ENCODE results near the gene IFI44L. TPM values are rescaled to one million over a fixed set of nuclear protein-coding genes. Genes with fewer than 3 reads are reported as not detected.

The IFI44L gene
- total RNA-seq, 2 donors from 2014 or later = 21.0 to 25.2 TPM

DNA sequence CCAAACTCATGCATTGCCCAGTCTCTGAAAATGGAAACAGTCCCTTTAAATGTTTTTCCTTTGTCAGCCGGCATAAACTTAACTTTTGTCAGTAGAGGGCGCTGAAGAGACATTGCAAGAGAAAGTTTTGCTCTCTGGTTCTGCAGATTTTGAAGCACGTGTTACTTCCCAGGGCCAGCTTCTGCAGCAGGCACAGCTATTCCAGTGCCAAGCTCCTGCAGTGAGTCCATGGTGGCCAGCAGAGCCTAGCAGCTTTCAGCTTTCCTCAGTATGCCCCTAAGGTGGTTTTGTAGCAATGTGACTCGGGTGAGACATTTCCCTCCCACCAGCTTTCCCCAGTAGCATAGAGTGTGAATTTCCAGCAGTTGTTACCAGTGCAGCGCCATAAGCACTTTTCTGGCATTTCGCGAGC lies 2.6 kb upstream of the IFI44L start:
- ATAC-seq (peak; percentile 78), DNase-seq (peak in 2 of 3 donors; percentile 24 to 41)
- H3K27ac Mint-ChIP-seq = peak overlapping the region; percentile 95
- peaks cover 33% of the 10 kb centered on the region for H3K4me1 Mint-ChIP-seq
- H3K9me3 ChIP-seq (ENCODE audit: control insufficient read depth, low read length, poor library complexity, severe bottlenecking) = no peaks in the 10 kb centered on the region
- H3K36me3 Mint-ChIP-seq (ENCODE audit: low read depth) = no peaks in the 10 kb centered on the region
- H3K4me3 Mint-ChIP-seq = peak overlapping the region; percentile 9
- H3K27me3 Mint-ChIP-seq = no peaks in the 10 kb centered on the region

- H3K4me3 Mint-ChIP-seq = peak overlapping the region; percentile 91
- peaks cover 41% of the 10 kb centered on the region for H3K4me1 Mint-ChIP-seq
- H3K27ac Mint-ChIP-seq = peak overlapping the region; percentile 95
- no peaks in the 10 kb centered on the region for H3K36me3 Mint-ChIP-seq (ENCODE audit: low read depth)
- ATAC-seq = no peak
- H3K27me3 Mint-ChIP-seq = no peaks in the 10 kb centered on the region
- DNase-seq = no peak
- no peaks in the 10 kb centered on the region for H3K9me3 ChIP-seq (ENCODE audit: control insufficient read depth, low read length, poor library complexity, severe bottlenecking)
Measured at GRCh38 chr1:78619032-78619431, 1.2 kb upstream of the IFI44L start.

- DNase-seq (no peak), ATAC-seq (peak; percentile 14)
- Mint-ChIP-seq H3K27ac (peak overlapping the region; percentile 95), H3K4me1 (peaks cover 45% of the 10 kb centered on the region), H3K36me3 (ENCODE audit: low read depth) (no peaks in the 10 kb centered on the region), H3K4me3 (peak overlapping the region; percentile 91), H3K27me3 (no peaks in the 10 kb centered on the region)
- H3K9me3 ChIP-seq (ENCODE audit: control insufficient read depth, low read length, poor library complexity, severe bottlenecking) = no peaks in the 10 kb centered on the region
Measured at GRCh38 chr1:78619446-78619802, 824 bp upstream of the IFI44L start.

DNA sequence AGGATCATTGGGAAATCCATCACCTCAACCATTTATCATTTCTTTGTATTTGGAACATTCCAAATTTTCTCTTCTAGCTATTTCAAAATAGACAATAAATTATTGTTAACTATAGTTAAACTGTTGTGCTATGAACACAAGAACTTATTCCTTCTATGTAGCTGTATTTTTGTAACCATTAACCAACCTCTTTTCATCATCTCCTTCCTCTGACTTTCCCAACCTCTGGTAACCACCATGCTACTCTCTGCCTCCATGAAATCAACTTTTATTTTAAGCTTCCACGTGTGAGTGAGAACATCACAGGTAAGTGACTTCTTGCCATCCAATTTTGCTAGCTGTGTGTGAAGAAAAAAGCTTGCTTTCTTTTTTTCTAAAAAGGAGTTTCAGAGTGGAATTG lies 418 bp downstream of the IFI44L start:
- ATAC-seq = no peak
- H3K9me3 ChIP-seq (ENCODE audit: control insufficient read depth, low read length, poor library complexity, severe bottlenecking) = no peaks in the 10 kb centered on the region
- peak overlapping the region; percentile 91 for H3K4me3 Mint-ChIP-seq
- H3K4me1 Mint-ChIP-seq = peaks cover 54% of the 10 kb centered on the region
- no peak for DNase-seq
- peak overlapping the region; percentile 95 for H3K27ac Mint-ChIP-seq
- no peaks in the 10 kb centered on the region for H3K27me3 Mint-ChIP-seq
- H3K36me3 Mint-ChIP-seq (ENCODE audit: low read depth) = peaks cover 2% of the 10 kb centered on the region

DNA sequence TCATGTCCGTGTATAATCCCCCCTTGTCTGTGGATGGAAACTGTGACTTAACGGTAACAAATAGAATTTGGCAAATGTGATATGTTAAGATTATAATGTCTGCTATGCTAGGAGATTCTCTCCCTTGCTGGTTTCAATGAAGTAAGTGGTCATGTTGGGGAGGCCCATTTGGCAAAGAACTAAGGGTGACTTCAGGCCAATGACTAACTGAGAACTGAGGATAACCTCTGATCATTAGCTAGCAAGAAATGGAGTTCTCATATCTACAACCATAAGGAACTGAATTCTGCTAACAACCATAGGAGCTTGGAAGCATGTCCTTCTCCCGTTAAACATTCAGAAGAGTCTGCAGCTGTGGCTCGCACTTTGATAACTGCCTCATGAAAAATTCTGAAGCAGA lies 2.3 kb downstream of the IFI44L start:
- no peaks in the 10 kb centered on the region for H3K27me3 Mint-ChIP-seq
- H3K9me3 ChIP-seq (ENCODE audit: control insufficient read depth, low read length, poor library complexity, severe bottlenecking) = no peaks in the 10 kb centered on the region
- peak overlapping the region; percentile 85 for H3K4me3 Mint-ChIP-seq
- DNase-seq (no peak), ATAC-seq (no peak)
- H3K36me3 Mint-ChIP-seq (ENCODE audit: low read depth) = peaks cover 2% of the 10 kb centered on the region
- H3K27ac Mint-ChIP-seq = peak overlapping the region; percentile 95
- peaks cover 61% of the 10 kb centered on the region for H3K4me1 Mint-ChIP-seq

DNA sequence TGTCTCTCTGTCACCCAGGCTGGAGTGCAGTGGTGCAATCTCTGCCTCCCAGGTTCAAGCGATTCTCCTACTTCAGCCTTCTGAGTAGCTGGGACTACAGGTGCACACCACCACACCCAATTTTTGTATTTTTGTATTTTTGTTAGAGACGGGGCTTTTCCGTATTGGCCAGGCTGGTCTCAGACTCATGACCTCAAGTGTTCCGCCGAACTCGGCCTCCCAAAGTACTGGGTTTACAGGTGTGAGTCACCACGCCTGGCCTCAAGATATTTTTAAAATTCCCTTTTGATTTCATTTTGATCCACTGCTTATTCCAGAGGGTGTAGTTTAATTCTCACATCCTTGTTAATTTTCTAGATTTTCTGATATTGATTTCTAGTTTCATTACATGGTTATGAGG lies 3.8 kb downstream of the IFI44L start:
- no peaks in the 10 kb centered on the region for H3K9me3 ChIP-seq (ENCODE audit: control insufficient read depth, low read length, poor library complexity, severe bottlenecking)
- Mint-ChIP-seq H3K27ac (peak overlapping the region; percentile 95), H3K4me1 (peaks cover 57% of the 10 kb centered on the region), H3K36me3 (ENCODE audit: low read depth) (peaks cover 5% of the 10 kb centered on the region), H3K27me3 (no peaks in the 10 kb centered on the region), H3K4me3 (peak overlapping the region; percentile 79)
- DNase-seq (no peak), ATAC-seq (no peak)

DNA sequence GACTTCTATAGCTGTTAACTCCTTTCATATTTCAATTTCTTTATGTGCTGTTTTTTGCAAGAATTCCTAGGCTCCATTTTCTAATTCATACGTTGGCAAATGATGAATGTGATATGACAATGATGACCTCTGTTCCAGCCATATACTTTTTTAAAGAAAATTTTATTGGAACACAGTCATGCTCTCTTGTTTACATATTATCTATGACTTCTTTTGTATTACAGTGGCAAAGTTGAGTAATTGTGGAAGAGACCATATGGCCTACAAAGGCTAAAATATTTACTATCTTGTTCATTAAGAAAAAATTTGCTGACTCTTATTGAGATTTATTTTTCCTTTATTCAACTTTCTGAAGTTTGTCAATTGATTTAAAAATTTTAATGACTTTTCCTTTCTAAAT lies 7.1 kb downstream of the IFI44L start:
- DNase-seq (no peak), ATAC-seq (no peak)
- Mint-ChIP-seq H3K4me3 (no peak overlapping the region), H3K27me3 (no peaks in the 10 kb centered on the region), H3K36me3 (ENCODE audit: low read depth) (peaks cover 5% of the 10 kb centered on the region), H3K27ac (peak overlapping the region; percentile 95), H3K4me1 (peaks cover 39% of the 10 kb centered on the region)
- H3K9me3 ChIP-seq (ENCODE audit: control insufficient read depth, low read length, poor library complexity, severe bottlenecking) = no peaks in the 10 kb centered on the region

- no peak overlapping the region for H3K27ac Mint-ChIP-seq
- no peak overlapping the region for H3K4me3 Mint-ChIP-seq
- peaks cover 3% of the 10 kb centered on the region for H3K36me3 Mint-ChIP-seq (ENCODE audit: low read depth)
- peaks cover 15% of the 10 kb centered on the region for H3K4me1 Mint-ChIP-seq
- DNase-seq (no peak), ATAC-seq (no peak)
- H3K27me3 Mint-ChIP-seq = no peaks in the 10 kb centered on the region
- H3K9me3 ChIP-seq (ENCODE audit: control insufficient read depth, low read length, poor library complexity, severe bottlenecking) = peaks cover 2% of the 10 kb centered on the region
Measured at GRCh38 chr1:78630600-78630999, 10.4 kb downstream of the IFI44L start.

DNA sequence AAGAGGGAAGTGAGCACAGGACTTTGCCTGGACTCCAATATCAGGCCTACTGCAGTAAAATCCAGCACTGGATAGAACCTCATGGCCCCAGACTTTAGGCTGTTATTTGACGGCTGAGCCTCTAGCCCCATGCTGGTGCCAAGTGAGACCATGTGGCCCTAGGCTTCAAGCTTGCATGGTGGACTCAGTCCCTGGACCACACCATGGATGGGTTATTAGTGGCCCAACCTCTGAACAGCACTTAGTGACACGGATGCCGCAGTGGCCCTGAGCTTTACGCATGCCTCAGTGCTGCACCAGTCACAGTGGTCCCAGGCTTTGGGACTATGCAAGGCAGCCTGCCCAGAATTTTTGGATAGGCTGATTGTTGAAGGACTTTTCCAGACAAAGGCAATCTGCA lies 13.0 kb downstream of the IFI44L start:
- H3K36me3 Mint-ChIP-seq (ENCODE audit: low read depth) = peaks cover 6% of the 10 kb centered on the region
- DNase-seq = no peak
- no peak for ATAC-seq
- no peak overlapping the region for H3K27ac Mint-ChIP-seq
- H3K4me3 Mint-ChIP-seq = no peak overlapping the region
- no peaks in the 10 kb centered on the region for H3K27me3 Mint-ChIP-seq
- peaks cover 2% of the 10 kb centered on the region for H3K9me3 ChIP-seq (ENCODE audit: control insufficient read depth, low read length, poor library complexity, severe bottlenecking)
- H3K4me1 Mint-ChIP-seq = peaks cover 6% of the 10 kb centered on the region

DNA sequence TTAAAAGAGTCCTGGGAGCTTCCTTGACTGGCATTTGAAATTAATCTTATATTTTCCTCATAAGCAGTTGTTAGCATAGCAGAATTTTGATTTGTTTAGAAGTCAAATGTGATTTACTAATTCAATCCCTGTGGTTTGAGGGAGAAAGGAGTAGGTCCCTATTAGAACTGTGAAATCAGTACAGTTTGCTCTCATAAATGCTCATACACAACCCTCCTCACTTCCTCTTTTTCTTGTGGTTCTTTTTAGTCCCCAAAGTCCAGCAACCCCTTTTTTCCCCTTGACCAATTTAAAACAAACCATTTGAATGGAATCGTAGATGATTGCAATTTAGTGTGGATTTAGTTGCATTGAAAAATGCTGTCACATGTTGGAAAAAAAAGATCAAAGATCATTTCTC lies 20.2 kb downstream of the IFI44L start:
- Mint-ChIP-seq H3K27ac (no peak overlapping the region), H3K36me3 (ENCODE audit: low read depth) (peaks cover 6% of the 10 kb centered on the region), H3K4me3 (no peak overlapping the region), H3K4me1 (peaks cover 13% of the 10 kb centered on the region), H3K27me3 (no peaks in the 10 kb centered on the region)
- DNase-seq = no peak
- H3K9me3 ChIP-seq (ENCODE audit: control insufficient read depth, low read length, poor library complexity, severe bottlenecking) = no peaks in the 10 kb centered on the region
- ATAC-seq = no peak

DNA sequence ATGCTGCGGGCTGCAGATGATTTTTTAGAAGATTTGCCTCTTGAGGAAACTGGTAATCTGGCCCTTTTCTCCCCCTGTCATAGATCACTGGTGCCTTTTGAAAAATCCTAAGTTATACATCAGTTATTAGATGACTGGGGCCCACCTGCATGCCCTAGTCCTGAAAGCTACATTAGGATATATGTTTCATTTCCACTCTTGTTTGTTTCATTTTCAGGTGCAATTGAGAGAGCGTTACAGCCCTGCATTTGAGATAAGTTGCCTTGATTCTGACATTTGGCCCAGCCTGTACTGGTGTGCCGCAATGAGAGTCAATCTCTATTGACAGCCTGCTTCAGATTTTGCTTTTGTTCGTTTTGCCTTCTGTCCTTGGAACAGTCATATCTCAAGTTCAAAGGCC lies 21.3 kb downstream of the IFI44L start:
- H3K27ac Mint-ChIP-seq = no peak overlapping the region

GRCh38 chr1:78645723-78646122 lies 25.5 kb downstream of the IFI44L start:
- ATAC-seq = peak; percentile 83
- no peaks in the 10 kb centered on the region for H3K27me3 Mint-ChIP-seq
- H3K36me3 Mint-ChIP-seq (ENCODE audit: low read depth) = no peaks in the 10 kb centered on the region
- peak overlapping the region; percentile 94 for H3K27ac Mint-ChIP-seq
- H3K4me3 Mint-ChIP-seq = peak overlapping the region; percentile 52
- no peaks in the 10 kb centered on the region for H3K9me3 ChIP-seq (ENCODE audit: control insufficient read depth, low read length, poor library complexity, severe bottlenecking)
- DNase-seq = peak in 1 of 3 donors; percentile 19
- H3K4me1 Mint-ChIP-seq = peaks cover 24% of the 10 kb centered on the region

More for the DNA sequence above, 21.3 kb downstream of the IFI44L start:
- peaks cover 6% of the 10 kb centered on the region for H3K36me3 Mint-ChIP-seq (ENCODE audit: low read depth)
- H3K4me1 Mint-ChIP-seq = peaks cover 21% of the 10 kb centered on the region
- H3K9me3 ChIP-seq (ENCODE audit: control insufficient read depth, low read length, poor library complexity, severe bottlenecking) = no peaks in the 10 kb centered on the region
- H3K27me3 Mint-ChIP-seq = no peaks in the 10 kb centered on the region
- ATAC-seq (no peak), DNase-seq (no peak)
- no peak overlapping the region for H3K4me3 Mint-ChIP-seq

DNA sequence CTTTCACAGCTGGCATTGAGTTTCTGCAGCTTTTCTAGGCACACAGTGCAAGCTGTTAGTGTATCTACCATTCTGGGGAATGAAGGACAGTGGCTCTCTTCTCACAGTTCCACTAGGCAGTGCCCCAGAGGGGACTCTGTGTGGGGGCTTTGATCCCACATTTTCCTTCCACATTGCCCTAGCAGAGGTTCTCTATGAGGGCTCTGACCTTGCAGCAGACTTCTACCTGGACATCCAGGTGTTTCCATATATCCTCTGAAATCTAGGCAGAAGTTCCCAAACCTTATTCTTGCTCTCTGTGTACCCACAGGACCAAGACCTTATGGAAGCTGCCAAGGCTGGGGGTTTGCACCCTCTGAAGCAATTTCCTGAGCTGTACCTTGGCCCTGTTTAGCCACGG lies 27.0 kb downstream of the IFI44L start:
- Mint-ChIP-seq H3K36me3 (ENCODE audit: low read depth) (no peaks in the 10 kb centered on the region), H3K4me3 (no peak overlapping the region), H3K27me3 (no peaks in the 10 kb centered on the region), H3K4me1 (peaks cover 31% of the 10 kb centered on the region), H3K27ac (peak overlapping the region; percentile 94)
- no peaks in the 10 kb centered on the region for H3K9me3 ChIP-seq (ENCODE audit: control insufficient read depth, low read length, poor library complexity, severe bottlenecking)
- DNase-seq (no peak), ATAC-seq (no peak)

GRCh38 chr1:78649628-78650027 lies 29.4 kb downstream of the IFI44L start, which contains the start of gene IFI44:
Gene IFI44, plus strand, starts transcription at chr1:78649831. Its CDS starts 365 bp downstream, at chr1:78650196.
- H3K27ac Mint-ChIP-seq = peak within 1 kb of the TSS; percentile 94
- no peaks in the 10 kb centered on the region for H3K9me3 ChIP-seq (ENCODE audit: control insufficient read depth, low read length, poor library complexity, severe bottlenecking)
- no peaks in the 10 kb centered on the region for H3K27me3 Mint-ChIP-seq
- H3K4me3 Mint-ChIP-seq = peak within 1 kb of the TSS; percentile 93
- H3K4me1 Mint-ChIP-seq = peaks cover 41% of the 10 kb centered on the region
- no peaks in the 10 kb centered on the region for H3K36me3 Mint-ChIP-seq (ENCODE audit: low read depth)
- ATAC-seq (peak; percentile 81), DNase-seq (peak; percentile 31 to 52 (median 45))

Measured in T-helper 17 cell (primary cell).